CD4-positive, alpha-beta T cell treated with Interleukin-2 at 100 ng/mL for 4 hours (primary cell): ENCODE data around the gene ABCG4.
"Not testable (repeated sequence)": the region's sequence is repeated elsewhere in the genome, so short reads cannot be mapped to it uniquely, and the experiment has no call there.

ENCODE experiments used
- DNase-seq: peaks from one replicate; pipeline ENCODE4 v3.0.0-alpha.2; 2020; ENCODE audit warnings: low spot score

Gene ABCG4

GRCh38 chr11:119154178-119154577, 5.3 kb downstream of the ABCG4 start:
- DNase-seq, result no peak

- DNase-seq, result no peak
Observed at GRCh38 chr11:119155733-119156492, 7.1 kb downstream of the ABCG4 start.

- DNase-seq, result no peak
Observed at GRCh38 chr11:119156496-119156895, 7.6 kb downstream of the ABCG4 start.

GRCh38 chr11:119157063-119157462, 8.2 kb downstream of the ABCG4 start:
- DNase-seq, result no peak

GRCh38 chr11:119158467-119158866, 9.6 kb downstream of the ABCG4 start:
- DNase-seq, result no peak

GRCh38 chr11:119160151-119160550, 11.3 kb downstream of the ABCG4 start:
- no peak for DNase-seq

- no peak for DNase-seq
Observed at GRCh38 chr11:119161871-119162270, 13.0 kb downstream of the ABCG4 start.

GRCh38 chr11:119166368-119167076, 17.7 kb downstream of the ABCG4 start:
- DNase-seq, result no peak

GRCh38 chr11:119167077-119167458, 18.2 kb downstream of the ABCG4 start:
- DNase-seq, result not testable (repeated sequence)

- DNase-seq, result no peak
Observed at GRCh38 chr11:119167933-119168332, 19.1 kb downstream of the ABCG4 start.

- DNase-seq, result peak; percentile 87
Observed at GRCh38 chr11:119168471-119169281, 19.8 kb downstream of the ABCG4 start, which contains the start of gene NLRX1. Gene NLRX1 (plus strand): TSS chr11:119168725. CDS start chr11:119171404, 2,679 bp downstream.

- peak; percentile 16 for DNase-seq
Observed at GRCh38 chr11:119169282-119169719, 20.4 kb downstream of the ABCG4 start.

GRCh38 chr11:119172513-119172912, 23.7 kb downstream of the ABCG4 start:
- no peak for DNase-seq

GRCh38 chr11:119173453-119173852, 24.6 kb downstream of the ABCG4 start:
- no peak for DNase-seq

- no peak for DNase-seq
Observed at GRCh38 chr11:119175493-119176077, 26.7 kb downstream of the ABCG4 start.

- DNase-seq, result no peak
Observed at GRCh38 chr11:119178166-119178680, 29.4 kb downstream of the ABCG4 start.

- no peak for DNase-seq
Observed at GRCh38 chr11:119179342-119179741, 30.5 kb downstream of the ABCG4 start.

- no peak for DNase-seq
Observed at GRCh38 chr11:119179983-119180382, 31.1 kb downstream of the ABCG4 start.

- no peak for DNase-seq
Observed at GRCh38 chr11:119180729-119181676, 32.2 kb downstream of the ABCG4 start.

- DNase-seq, result no peak
Observed at GRCh38 chr11:119181677-119182412, 33.0 kb downstream of the ABCG4 start.
